Adrenal gland (tissue), 5 donors: ENCODE measurements around the gene SDK2.

ENCODE experiments used
- POLR2A ChIP-seq, 2 donors: fragments of 450-650 bp; IDR thresholded peaks; one replicate each; pipeline ENCODE4 v1.6.1; 2017; ENCODE audit warnings: antibody characterized with exemption in 2 of 2, mild to moderate bottlenecking in 2 of 2, moderate library complexity in 1 of 2
- TF ChIP-seq, protein P1 (sequence below), 6 experiments: fragments of 450-650 bp in 4 of 6; fragments of 200-600 bp in 2 of 6; sonication (generic) in 1 of 6; IDR thresholded peaks; 1 replicate in 5 of 6; 2 replicates in 1 of 6; pipeline versions ENCODE4 v1.5.1 to v1.8.0; 2016 to 2021; ENCODE audit warnings: antibody characterized with exemption in 6 of 6, mild to moderate bottlenecking in 2 of 6, moderate library complexity in 1 of 6
- donor health status: DM: no; HTN: no; CAD: no.

GRCh38 chr17:73411313-73411747, 232.9 kb downstream of the SDK2 start:
- TF ChIP-seq, protein P1, sequence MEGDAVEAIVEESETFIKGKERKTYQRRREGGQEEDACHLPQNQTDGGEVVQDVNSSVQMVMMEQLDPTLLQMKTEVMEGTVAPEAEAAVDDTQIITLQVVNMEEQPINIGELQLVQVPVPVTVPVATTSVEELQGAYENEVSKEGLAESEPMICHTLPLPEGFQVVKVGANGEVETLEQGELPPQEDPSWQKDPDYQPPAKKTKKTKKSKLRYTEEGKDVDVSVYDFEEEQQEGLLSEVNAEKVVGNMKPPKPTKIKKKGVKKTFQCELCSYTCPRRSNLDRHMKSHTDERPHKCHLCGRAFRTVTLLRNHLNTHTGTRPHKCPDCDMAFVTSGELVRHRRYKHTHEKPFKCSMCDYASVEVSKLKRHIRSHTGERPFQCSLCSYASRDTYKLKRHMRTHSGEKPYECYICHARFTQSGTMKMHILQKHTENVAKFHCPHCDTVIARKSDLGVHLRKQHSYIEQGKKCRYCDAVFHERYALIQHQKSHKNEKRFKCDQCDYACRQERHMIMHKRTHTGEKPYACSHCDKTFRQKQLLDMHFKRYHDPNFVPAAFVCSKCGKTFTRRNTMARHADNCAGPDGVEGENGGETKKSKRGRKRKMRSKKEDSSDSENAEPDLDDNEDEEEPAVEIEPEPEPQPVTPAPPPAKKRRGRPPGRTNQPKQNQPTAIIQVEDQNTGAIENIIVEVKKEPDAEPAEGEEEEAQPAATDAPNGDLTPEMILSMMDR (IDR thresholded peaks at IDR 0.05): no peak
- no peak for TF ChIP-seq POLR2A (IDR thresholded peaks at IDR 0.05)
